Uterus (tissue), 4 donors: Measurements from ENCODE around the gene ABCA13. TPM values are rescaled to one million over a fixed set of nuclear protein-coding genes. Genes with fewer than 3 reads are reported as not detected.

Experiments
- DNase-seq, 2 donors: peaks; one replicate each; pipeline ENCODE4 v3.0.0-alpha.2; 2019 to 2020
- H3K27ac ChIP-seq, 2 donors: fragments of 200-600 bp; sonication (generic); 1 replicate in 1 of 2; 2 replicates in 1 of 2; pipeline ENCODE4 v1.5.1; 2016 to 2018
- H3K27me3 ChIP-seq, 2 donors: fragments of 200-600 bp; sonication (generic); one replicate each; pipeline ENCODE4 v1.5.1; 2018 to 2019; ENCODE audit warnings: control low read depth in 1 of 2
- H3K36me3 ChIP-seq, 2 donors: fragments of 200-600 bp; sonication (generic); one replicate each; pipeline ENCODE4 v1.5.1; 2019; ENCODE audit warnings: control low read depth in 1 of 2
- H3K4me1 ChIP-seq, 2 donors: fragments of 200-600 bp; sonication (generic); one replicate each; pipeline ENCODE4 v1.5.1; 2018 to 2019; ENCODE audit warnings: control low read depth in 1 of 2
- H3K4me3 ChIP-seq, 2 donors: fragments of 200-600 bp; sonication (generic); 1 replicate in 1 of 2; 2 replicates in 1 of 2; pipeline ENCODE4 v1.5.1; 2018 to 2019; ENCODE audit warnings: mild to moderate bottlenecking in 1 of 2
- H3K9me3 ChIP-seq, 2 donors: fragments of 200-600 bp; sonication (generic); one replicate each; pipeline ENCODE4 v1.5.1; 2019; ENCODE audit warnings: control low read depth in 1 of 2
- POLR2A ChIP-seq, 2 donors: fragments of 450-650 bp; IDR thresholded peaks; one replicate each; pipeline ENCODE4 v1.6.1; 2016; ENCODE audit warnings: antibody characterized with exemption in 2 of 2, mild to moderate bottlenecking in 1 of 2, moderate library complexity in 1 of 2
- intact Hi-C: fragments of 100-400 bp; cut with DNase I; formaldehyde crosslinking; loops from one replicate; pipeline ENCODE4 v1.15.1; 2023; ENCODE audit warnings: low total_unique reads
- total RNA-seq, 4 donors: library from RNA; depleted of rRNA in 3 of 4; stranded (reverse); fragments of >200 nt in 3 of 4; gene quantifications; one replicate each; pipeline versions ENCODE4 v1.1.0 to v1.2.4, GENCODE V29; 2014 to 2023
- TF ChIP-seq, protein P1 (sequence below), 4 experiments: fragments of 200-600 bp in 2 of 4; fragments of 450-650 bp in 2 of 4; sonication (generic) in 2 of 4; IDR thresholded peaks; one replicate each; pipeline ENCODE4 v1.5.1; 2016 to 2019; ENCODE audit warnings: antibody characterized with exemption in 4 of 4, mild to moderate bottlenecking in 2 of 4, moderate library complexity in 1 of 4
- donor health status: DM: yes; HTN: yes; CAD: no.

The ABCA13 gene
- total RNA-seq, 4 donors from 2014 or later, result 0.12 to 1.0 (median 0.26) TPM; not detected in 1

DNA sequence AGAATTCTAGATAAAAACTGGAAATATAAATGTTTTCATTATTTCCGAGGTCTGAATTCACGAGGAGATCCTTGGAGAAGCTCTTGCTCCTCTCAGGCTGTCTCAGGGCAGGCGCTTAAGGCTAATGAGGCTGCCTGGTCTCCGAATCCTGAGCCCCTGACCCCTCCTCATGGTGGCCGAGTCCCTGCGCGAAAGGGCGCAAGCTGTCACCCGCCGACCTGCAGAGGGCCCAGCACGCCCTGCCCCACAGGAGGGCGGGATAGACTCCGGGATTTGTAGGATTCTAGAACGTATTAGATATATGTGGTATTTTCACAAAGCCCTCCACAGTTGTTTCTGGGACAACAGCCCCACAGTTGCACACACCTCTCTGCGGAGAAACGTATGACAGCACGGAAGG is 284.1 kb downstream of the ABCA13 start:
- H3K4me3 ChIP-seq, result no peak overlapping the region
- no peak overlapping the region for H3K27ac ChIP-seq
- H3K27me3 ChIP-seq, result no peaks in the 10 kb centered on the region
- intact Hi-C loops, result no loop called here
- no peaks in the 10 kb centered on the region for H3K36me3 ChIP-seq
- TF ChIP-seq POLR2A (IDR thresholded peaks at IDR 0.05), result no peak
- TF ChIP-seq, protein P1, sequence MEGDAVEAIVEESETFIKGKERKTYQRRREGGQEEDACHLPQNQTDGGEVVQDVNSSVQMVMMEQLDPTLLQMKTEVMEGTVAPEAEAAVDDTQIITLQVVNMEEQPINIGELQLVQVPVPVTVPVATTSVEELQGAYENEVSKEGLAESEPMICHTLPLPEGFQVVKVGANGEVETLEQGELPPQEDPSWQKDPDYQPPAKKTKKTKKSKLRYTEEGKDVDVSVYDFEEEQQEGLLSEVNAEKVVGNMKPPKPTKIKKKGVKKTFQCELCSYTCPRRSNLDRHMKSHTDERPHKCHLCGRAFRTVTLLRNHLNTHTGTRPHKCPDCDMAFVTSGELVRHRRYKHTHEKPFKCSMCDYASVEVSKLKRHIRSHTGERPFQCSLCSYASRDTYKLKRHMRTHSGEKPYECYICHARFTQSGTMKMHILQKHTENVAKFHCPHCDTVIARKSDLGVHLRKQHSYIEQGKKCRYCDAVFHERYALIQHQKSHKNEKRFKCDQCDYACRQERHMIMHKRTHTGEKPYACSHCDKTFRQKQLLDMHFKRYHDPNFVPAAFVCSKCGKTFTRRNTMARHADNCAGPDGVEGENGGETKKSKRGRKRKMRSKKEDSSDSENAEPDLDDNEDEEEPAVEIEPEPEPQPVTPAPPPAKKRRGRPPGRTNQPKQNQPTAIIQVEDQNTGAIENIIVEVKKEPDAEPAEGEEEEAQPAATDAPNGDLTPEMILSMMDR (IDR thresholded peaks at IDR 0.05), result no peak
- H3K9me3 ChIP-seq, result no peaks in the 10 kb centered on the region
- DNase-seq, result no peak
- no peaks in the 10 kb centered on the region for H3K4me1 ChIP-seq

- H3K36me3 ChIP-seq, result no peaks in the 10 kb centered on the region
- no peaks in the 10 kb centered on the region for H3K4me1 ChIP-seq
- H3K27me3 ChIP-seq, result no peaks in the 10 kb centered on the region
- H3K27ac ChIP-seq, result no peak overlapping the region
- H3K4me3 ChIP-seq, result no peak overlapping the region
- intact Hi-C loops, result no loop called here
- no peak for DNase-seq
- no peaks in the 10 kb centered on the region for H3K9me3 ChIP-seq
- TF ChIP-seq POLR2A (IDR thresholded peaks at IDR 0.05), result no peak
- TF ChIP-seq, protein P1 (IDR thresholded peaks at IDR 0.05), result no peak
Observed at GRCh38 chr7:48458701-48459524, 287.7 kb downstream of the ABCA13 start.

- Histone ChIP-seq H3K27ac (no peak overlapping the region), H3K27me3 (no peaks in the 10 kb centered on the region), H3K4me3 (no peak overlapping the region), H3K9me3 (no peaks in the 10 kb centered on the region), H3K36me3 (no peaks in the 10 kb centered on the region), H3K4me1 (no peaks in the 10 kb centered on the region)
- intact Hi-C loops, result no loop called here
- TF ChIP-seq, protein P1 (IDR thresholded peaks at IDR 0.05), result no peak
- TF ChIP-seq POLR2A (IDR thresholded peaks at IDR 0.05), result no peak
- DNase-seq, result no peak
Observed at GRCh38 chr7:48466713-48467112, 295.5 kb downstream of the ABCA13 start.

- no peak for DNase-seq
- H3K9me3 ChIP-seq, result no peaks in the 10 kb centered on the region
- H3K27ac ChIP-seq, result no peak overlapping the region
- H3K4me1 ChIP-seq, result no peaks in the 10 kb centered on the region
- H3K36me3 ChIP-seq, result no peaks in the 10 kb centered on the region
- H3K27me3 ChIP-seq, result no peaks in the 10 kb centered on the region
- TF ChIP-seq, protein P1 (IDR thresholded peaks at IDR 0.05), result no peak
- TF ChIP-seq POLR2A (IDR thresholded peaks at IDR 0.05), result no peak
- no peak overlapping the region for H3K4me3 ChIP-seq
- intact Hi-C loops, result no loop called here
Observed at GRCh38 chr7:48471196-48471595, 299.9 kb downstream of the ABCA13 start.

- no peak for DNase-seq
- H3K4me3 ChIP-seq, result no peak overlapping the region
- intact Hi-C loops, result no loop called here
- no peaks in the 10 kb centered on the region for H3K4me1 ChIP-seq
- H3K27ac ChIP-seq, result no peak overlapping the region
- TF ChIP-seq POLR2A (IDR thresholded peaks at IDR 0.05), result no peak
- TF ChIP-seq, protein P1 (IDR thresholded peaks at IDR 0.05), result no peak
- H3K36me3 ChIP-seq, result no peaks in the 10 kb centered on the region
- no peaks in the 10 kb centered on the region for H3K27me3 ChIP-seq
- H3K9me3 ChIP-seq, result no peaks in the 10 kb centered on the region
Observed at GRCh38 chr7:48472640-48473039, 301.4 kb downstream of the ABCA13 start.
